ENCODE results near the gene LRP4. TPM values are rescaled to one million over a fixed set of nuclear protein-coding genes. Genes with fewer than 3 reads are reported as not detected.

Gene LRP4
- total RNA-seq (2022; extraction: Qiagen RNA extraction; ENCODE audit: low read depth): 7.5 to 9.6 TPM (median 8.7 TPM) in 5 replicates

DNA sequence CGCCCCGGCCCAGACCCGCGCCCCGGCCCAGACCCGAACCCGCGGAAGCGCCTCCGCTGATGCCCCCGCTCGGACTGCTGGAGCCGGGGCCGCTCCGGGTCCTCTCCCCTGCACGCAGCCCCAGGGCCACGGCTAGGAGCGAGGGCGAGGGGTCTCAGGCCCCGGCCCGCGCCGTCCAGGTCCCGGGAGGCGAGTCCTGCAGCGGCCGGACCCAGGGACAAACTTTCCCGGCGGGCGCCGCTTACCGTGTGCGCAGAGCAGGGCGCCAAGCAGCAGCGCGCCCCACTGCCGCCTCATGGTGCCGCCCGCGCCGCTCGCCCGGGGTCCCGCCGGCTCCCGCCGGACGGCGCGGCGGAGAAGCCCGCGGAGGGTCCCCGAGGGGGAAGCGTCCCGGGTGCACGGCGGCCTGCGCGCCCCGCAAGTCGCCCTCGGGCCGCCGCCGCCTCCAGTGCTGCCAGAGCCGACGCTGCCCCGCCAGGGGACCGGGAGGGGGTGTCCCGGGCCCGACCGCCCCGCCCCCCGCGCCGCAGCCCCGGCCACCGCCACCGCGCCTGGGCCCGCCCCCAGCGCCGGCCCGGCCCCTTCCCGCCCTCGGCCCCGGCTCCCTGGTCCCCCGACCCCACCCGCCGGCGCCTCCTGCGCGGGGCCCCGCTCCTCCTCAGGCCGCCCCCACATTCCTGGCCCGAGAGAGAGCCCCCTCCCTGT is at the start of gene LRP4:
TSS of gene LRP4 (minus strand) at position 468 of the 705 bp plus-strand sequence. CDS start at position 297, 171 bp downstream.

GRCh38 chr11:46936138-46937110 is 18.1 kb upstream of the LRP4 start, which contains the start of gene CSTPP1:
Gene CSTPP1 (plus strand): TSS chr11:46936761. CDS start chr11:46936806, 45 bp downstream.

GRCh38 chr11:46845740-46846509 is 72.4 kb downstream of the LRP4 start, which contains the start of gene CKAP5:
Gene CKAP5 (minus strand): TSS chr11:46846280. CDS start chr11:46821231, 25,049 bp downstream.

Other genes with a start within 250 kb of the LRP4 start
- 54.6 to 62.8 TPM (median 57.6 TPM) in 5 replicates for gene ARHGAP1, start 217.9 kb downstream of the LRP4 start, total RNA-seq (2022; extraction: Qiagen RNA extraction; ENCODE audit: low read depth)
- gene ZNF408, start 217.5 kb downstream of the LRP4 start, total RNA-seq (2022; extraction: Qiagen RNA extraction; ENCODE audit: low read depth): 17.0 to 22.4 TPM (median 18.4 TPM) in 5 replicates
- 1.9 to 2.6 TPM (median 2.2 TPM) in 5 replicates for gene F2, start 199.3 kb downstream of the LRP4 start, total RNA-seq (2022; extraction: Qiagen RNA extraction; ENCODE audit: low read depth)
- gene CKAP5, start 72.3 kb downstream of the LRP4 start, total RNA-seq (2022; extraction: Qiagen RNA extraction; ENCODE audit: low read depth): 58.0 to 72.9 TPM (median 66.9 TPM) in 5 replicates
- gene CSTPP1, start 18.2 kb upstream of the LRP4 start, total RNA-seq (2022; extraction: Qiagen RNA extraction; ENCODE audit: low read depth): 29.1 to 32.8 TPM (median 30.7 TPM) in 5 replicates

Measured in A549 treated with GW870086 at 1 μM for 4 hours (cell line).